Gastrocnemius medialis (tissue), 4 donors: ENCODE measurements around the gene EGFL7. TPM values are rescaled to one million over a fixed set of nuclear protein-coding genes. Genes with fewer than 3 reads are reported as not detected.

Source experiments
- ATAC-seq, 2 donors: fragments of 150-250 bp; one replicate each; pipeline ENCODE4 v1.9.1; 2016
- DNase-seq, 2 donors: peaks; one replicate each; pipeline ENCODE4 v3.0.0-alpha.2; 2019
- H3K27ac ChIP-seq, 4 donors: fragments of 200-600 bp; sonication (generic); 1 replicate in 1 of 4; 2 replicates in 3 of 4; pipeline ENCODE4 v1.5.1; 2016 to 2018; ENCODE audit warnings: mild to moderate bottlenecking in 2 of 4, moderate library complexity in 1 of 4
- H3K27me3 ChIP-seq, 3 donors: fragments of 200-600 bp; sonication (generic) in 2 of 3; 1 replicate in 1 of 3; 2 replicates in 2 of 3; pipeline versions ENCODE4 v1.5.1 to v1.6.0; 2016 to 2019; ENCODE audit warnings: mild to moderate bottlenecking in 1 of 3, moderate library complexity in 1 of 3
- H3K36me3 ChIP-seq, 2 donors: fragments of 200-600 bp; sonication (generic) in 1 of 2; one replicate each; pipeline ENCODE4 v1.5.1; 2017 to 2018
- H3K4me1 ChIP-seq, 2 donors: fragments of 200-600 bp; sonication (generic) in 1 of 2; one replicate each; pipeline ENCODE4 v1.5.1; 2016 to 2017; ENCODE audit warnings: mild to moderate bottlenecking in 2 of 2
- H3K4me3 ChIP-seq, 4 donors: fragments of 200-600 bp; sonication (generic) in 3 of 4; 1 replicate in 1 of 4; 2 replicates in 3 of 4; pipeline ENCODE4 v1.5.1; 2016 to 2019; ENCODE audit warnings: mild to moderate bottlenecking in 2 of 4
- H3K9me3 ChIP-seq, 3 donors: fragments of 200-600 bp; sonication (generic) in 2 of 3; 1 replicate in 1 of 3; 2 replicates in 2 of 3; pipeline ENCODE4 v1.5.1; 2016 to 2019
- CTCF ChIP-seq, 5 experiments: fragments of 450-650 bp in 3 of 5; fragments of 200-600 bp in 2 of 5; sonication (generic) in 2 of 5; IDR thresholded peaks in 4 of 5; conservative IDR thresholded peaks in 1 of 5; 1 replicate in 4 of 5; 2 replicates in 1 of 5; pipeline ENCODE4 v1.5.1; 2016 to 2019; ENCODE audit warnings: antibody characterized with exemption in 5 of 5, mild to moderate bottlenecking in 3 of 5, moderate library complexity in 3 of 5
- POLR2A ChIP-seq, 2 donors: fragments of 450-650 bp; IDR thresholded peaks; one replicate each; pipeline ENCODE4 v1.6.1; 2017; ENCODE audit warnings: antibody characterized with exemption in 2 of 2, mild to moderate bottlenecking in 2 of 2, moderate library complexity in 2 of 2
- in situ Hi-C, 4 donors: fragments of 200-750 bp; cut with MboI; loops; one replicate each; pipeline versions ENCODE4 v1.15.0 to v1.8.0; 2017; ENCODE audit warnings: low sequenced_read_pairs in 4 of 4
- intact Hi-C: fragments of 100-400 bp; cut with DNase I; formaldehyde crosslinking; loops from one replicate; pipeline ENCODE4 v1.15.1; 2023; ENCODE audit warnings: low total_unique reads
- total RNA-seq, 4 donors: library from RNA; depleted of rRNA; stranded (reverse); fragments of >200 nt; gene quantifications; one replicate each; pipeline versions ENCODE4 v1.1.0 to v1.2.3, GENCODE V29; 2016

Gene EGFL7
- total RNA-seq, 4 donors from 2014 or later = 37.4 to 74.7 (median 49.0) TPM

GRCh38 chr9:136674786-136675349 lies 12.2 kb downstream of the EGFL7 start:
- H3K4me3 ChIP-seq = no peak overlapping the region
- H3K27ac ChIP-seq = peak overlapping the region in 1 of 4 donors; percentile 18
- H3K36me3 ChIP-seq = peaks cover 0 to 4% of the 10 kb centered on the region in 2 donors
- H3K27me3 ChIP-seq = peaks cover 0 to 4% (median 3%) of the 10 kb centered on the region in 3 donors
- intact Hi-C loops = no loop called here
- no peaks in the 10 kb centered on the region for H3K9me3 ChIP-seq
- DNase-seq (no peak), ATAC-seq (no peak)
- peaks cover 13 to 16% of the 10 kb centered on the region in 2 donors for H3K4me1 ChIP-seq
- TF ChIP-seq CTCF (IDR thresholded peaks at IDR 0.05 in 4 of 5, conservative IDR thresholded peaks at IDR 0.05 in 1 of 5) (no peak), POLR2A (IDR thresholded peaks at IDR 0.05) (no peak)
- in situ Hi-C loops = no loop called here

GRCh38 chr9:136675477-136676296 lies 13.0 kb downstream of the EGFL7 start:
- H3K36me3 ChIP-seq = peaks cover 0 to 4% of the 10 kb centered on the region in 2 donors
- H3K9me3 ChIP-seq = no peaks in the 10 kb centered on the region
- H3K4me3 ChIP-seq = no peak overlapping the region
- no peak for DNase-seq
- no peak for TF ChIP-seq POLR2A (IDR thresholded peaks at IDR 0.05)
- H3K4me1 ChIP-seq = peaks cover 18 to 24% of the 10 kb centered on the region in 2 donors
- H3K27me3 ChIP-seq = peaks cover 0 to under 1% (median 0%) of the 10 kb centered on the region in 3 donors
- H3K27ac ChIP-seq = no peak overlapping the region
- in situ Hi-C loops = no loop called here
- intact Hi-C loops = no loop called here
- ATAC-seq = no peak

GRCh38 chr9:136676297-136676794 lies 13.6 kb downstream of the EGFL7 start:
- no peak for DNase-seq
- no peak for ATAC-seq
- in situ Hi-C loops (no loop called here), intact Hi-C loops (no loop called here)
- Histone ChIP-seq H3K9me3 (no peaks in the 10 kb centered on the region), H3K27me3 (no peaks in the 10 kb centered on the region), H3K4me1 (peaks cover 18 to 25% of the 10 kb centered on the region in 2 donors), H3K36me3 (peaks cover 0 to 4% of the 10 kb centered on the region in 2 donors), H3K4me3 (no peak overlapping the region), H3K27ac (no peak overlapping the region)
- TF ChIP-seq CTCF (IDR thresholded peaks at IDR 0.05 in 4 of 5, conservative IDR thresholded peaks at IDR 0.05 in 1 of 5) (no peak), POLR2A (IDR thresholded peaks at IDR 0.05) (no peak)

- Histone ChIP-seq H3K27me3 (no peaks in the 10 kb centered on the region), H3K27ac (no peak overlapping the region), H3K4me1 (peaks cover 18 to 25% of the 10 kb centered on the region in 2 donors), H3K9me3 (no peaks in the 10 kb centered on the region), H3K4me3 (no peak overlapping the region), H3K36me3 (peaks cover 0 to 4% of the 10 kb centered on the region in 2 donors)
- TF ChIP-seq POLR2A (IDR thresholded peaks at IDR 0.05) = no peak
- TF ChIP-seq CTCF (IDR thresholded peaks at IDR 0.05 in 4 of 5, conservative IDR thresholded peaks at IDR 0.05 in 1 of 5) = no peak
- ATAC-seq (no peak), DNase-seq (no peak)
- in situ Hi-C loops (no loop called here), intact Hi-C loops (no loop called here)
Observed at GRCh38 chr9:136676920-136677686, 14.4 kb downstream of the EGFL7 start.
